GM19023 (cell line): ENCODE measurements around the gene ANAPC1.
"Not testable (repeated sequence)": the region's sequence is repeated elsewhere in the genome, so short reads cannot be mapped to it uniquely, and the experiment has no call there.

Experiments used
- ATAC-seq: cut with Tn5 transposase; IDR thresholded peaks from one replicate; pipeline ENCODE4 v1.9.1; 2021; ENCODE audit warnings: mild to moderate bottlenecking, moderate library complexity; ENCODE audit not compliant: unreplicated experiment

Gene ANAPC1

DNA sequence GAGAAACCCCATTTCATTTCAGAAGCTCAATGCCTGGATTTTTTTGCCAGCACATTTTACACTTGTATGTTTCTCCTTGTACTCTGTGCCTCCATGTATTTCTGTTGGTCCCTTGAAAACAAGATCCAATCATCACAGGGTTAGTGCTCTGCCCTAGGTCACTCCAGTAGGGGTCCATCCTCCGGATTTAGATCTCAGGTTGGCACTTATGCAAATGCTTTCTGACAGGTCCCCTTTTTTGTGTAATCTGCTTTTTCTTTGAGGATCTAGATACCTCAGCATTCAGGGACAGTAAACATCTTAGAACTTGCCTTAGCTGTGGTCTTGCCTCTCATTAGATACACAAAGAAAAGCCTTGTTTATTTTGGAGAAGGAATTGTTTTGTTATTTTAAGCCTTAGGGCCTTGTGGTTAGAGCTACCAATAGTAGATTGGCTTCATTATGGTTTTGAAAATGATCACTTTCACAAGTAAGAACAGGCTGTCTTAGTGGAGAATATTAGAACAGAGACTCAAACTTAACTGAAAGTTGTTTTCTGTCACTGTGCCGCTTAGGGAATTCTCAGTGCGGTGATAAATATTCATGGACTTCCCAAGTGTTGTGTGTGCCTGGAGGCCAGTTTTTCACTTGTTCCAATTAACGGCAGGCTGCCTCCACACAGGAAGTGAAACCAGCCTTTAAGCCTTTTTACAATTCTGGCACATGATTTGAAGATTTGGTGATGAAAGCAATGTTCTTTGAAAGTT is 22.2 kb upstream of the ANAPC1 start:
- ATAC-seq: no peak

DNA sequence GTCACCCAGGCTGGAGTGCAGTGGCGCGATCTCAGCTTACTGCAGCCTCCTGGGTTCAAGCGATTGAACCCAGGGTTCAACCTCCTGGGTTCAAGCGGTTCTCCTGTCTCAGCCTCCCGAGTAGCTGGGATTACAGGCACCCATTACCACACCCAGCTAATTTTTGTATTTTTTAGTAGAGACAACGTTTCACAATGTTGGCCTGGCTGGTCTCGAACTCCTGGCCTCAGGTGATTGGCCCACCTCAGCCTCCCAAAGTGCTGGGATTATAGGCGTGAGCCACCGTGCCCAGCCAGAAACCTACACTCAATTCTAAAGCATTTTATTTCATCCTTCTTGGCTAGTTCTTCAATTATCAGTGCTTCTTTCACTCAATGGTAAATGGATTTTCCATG is 21.5 kb upstream of the ANAPC1 start:
- not testable (repeated sequence) for ATAC-seq

DNA sequence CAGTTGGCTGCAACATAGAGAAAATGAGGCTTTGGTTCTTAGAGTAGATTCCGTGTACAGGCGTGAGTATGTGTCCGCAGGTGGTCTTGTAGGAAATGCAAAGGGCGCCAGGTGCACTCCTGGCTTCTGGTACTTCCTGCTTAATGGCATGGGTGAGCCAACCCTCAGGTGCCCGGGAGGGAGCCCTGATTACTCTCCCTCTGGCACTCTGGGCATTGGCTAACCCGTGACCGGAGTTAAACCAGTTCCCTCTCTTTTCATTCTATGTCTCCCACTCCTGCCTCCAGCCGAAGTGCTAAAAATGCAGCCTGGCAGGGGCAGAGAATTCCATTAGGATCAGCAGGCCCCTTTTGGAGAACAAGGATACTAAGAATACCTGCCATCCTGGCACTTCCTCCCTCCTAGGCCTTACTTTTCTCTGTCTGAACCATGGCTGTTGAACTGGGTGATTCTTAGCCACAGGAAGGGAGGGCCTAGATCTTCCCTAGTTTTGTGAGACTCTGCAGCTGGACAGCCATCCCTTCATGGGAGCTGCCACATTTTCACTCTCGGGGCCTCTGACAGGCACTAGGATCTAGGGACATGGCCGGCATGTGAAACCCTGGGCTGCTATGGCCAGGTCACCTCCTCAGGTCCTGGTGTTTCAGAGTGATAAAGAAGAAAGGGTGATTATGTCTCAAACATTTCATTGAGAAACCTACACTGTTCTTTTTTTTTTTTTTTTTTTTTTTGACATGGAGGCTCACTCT is 20.9 kb upstream of the ANAPC1 start:
- no peak for ATAC-seq

DNA sequence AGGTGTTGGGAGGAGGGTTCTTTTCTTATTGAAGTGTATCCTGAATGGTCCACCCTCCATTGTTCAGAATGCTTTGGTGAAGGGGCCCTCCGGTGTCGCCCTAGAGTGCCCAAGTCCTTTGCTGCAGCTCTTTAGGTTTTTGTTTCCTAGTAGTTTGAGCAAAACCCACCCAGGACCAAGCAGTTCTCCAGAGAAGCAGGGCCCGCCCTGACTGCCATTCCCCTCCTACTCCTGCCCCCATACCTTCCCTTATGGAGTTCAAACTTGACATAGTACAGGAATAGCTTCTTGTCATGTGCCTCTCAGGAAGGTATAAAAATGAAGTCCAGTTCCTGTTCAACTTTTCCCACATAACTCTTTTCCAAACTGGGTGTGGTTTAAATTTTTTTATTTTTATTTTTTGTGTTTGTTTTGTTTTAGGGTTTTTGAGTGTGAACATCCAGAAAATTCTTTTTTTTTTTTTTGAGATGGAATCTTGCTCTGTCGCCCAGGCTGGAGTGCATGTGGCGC is 20.0 kb upstream of the ANAPC1 start:
- ATAC-seq: no peak

DNA sequence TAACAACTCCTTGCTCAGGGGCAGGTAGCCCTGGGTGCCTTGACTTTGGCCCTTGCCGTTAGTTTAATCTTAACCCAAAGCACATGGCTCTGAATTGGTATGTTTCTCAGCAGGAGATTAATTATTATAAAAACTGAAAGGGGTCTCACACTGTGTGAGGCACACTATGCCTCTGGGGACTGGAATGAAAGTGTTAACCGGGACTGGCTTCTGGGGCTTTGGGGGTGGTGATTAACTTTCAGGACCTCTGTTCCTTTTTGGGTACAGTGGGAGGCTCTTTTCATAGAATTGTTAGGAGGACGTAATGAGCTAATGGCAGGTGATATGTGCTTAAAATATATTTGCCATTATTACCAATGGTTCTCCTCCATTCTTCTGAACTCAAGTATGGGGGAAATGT is 19.5 kb upstream of the ANAPC1 start:
- ATAC-seq: no peak

DNA sequence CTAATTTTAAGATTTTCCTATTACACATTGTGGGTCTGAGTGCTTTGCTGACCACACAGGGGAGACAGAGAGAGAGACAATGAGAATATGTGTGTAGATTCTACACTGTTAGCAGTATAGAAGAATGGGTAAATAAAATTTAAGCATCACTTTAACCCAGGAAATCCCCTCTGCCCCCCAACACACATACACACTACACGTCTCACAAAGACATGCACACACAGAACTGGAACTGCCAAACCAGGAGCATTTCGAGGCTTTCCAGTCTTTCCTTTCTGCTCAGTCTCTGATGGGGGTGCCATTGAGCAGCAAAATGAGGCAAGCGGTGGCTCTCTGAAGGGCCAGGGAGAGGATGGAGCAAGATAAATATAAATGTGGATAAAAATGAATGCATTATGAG is 16.9 kb upstream of the ANAPC1 start:
- no peak for ATAC-seq

DNA sequence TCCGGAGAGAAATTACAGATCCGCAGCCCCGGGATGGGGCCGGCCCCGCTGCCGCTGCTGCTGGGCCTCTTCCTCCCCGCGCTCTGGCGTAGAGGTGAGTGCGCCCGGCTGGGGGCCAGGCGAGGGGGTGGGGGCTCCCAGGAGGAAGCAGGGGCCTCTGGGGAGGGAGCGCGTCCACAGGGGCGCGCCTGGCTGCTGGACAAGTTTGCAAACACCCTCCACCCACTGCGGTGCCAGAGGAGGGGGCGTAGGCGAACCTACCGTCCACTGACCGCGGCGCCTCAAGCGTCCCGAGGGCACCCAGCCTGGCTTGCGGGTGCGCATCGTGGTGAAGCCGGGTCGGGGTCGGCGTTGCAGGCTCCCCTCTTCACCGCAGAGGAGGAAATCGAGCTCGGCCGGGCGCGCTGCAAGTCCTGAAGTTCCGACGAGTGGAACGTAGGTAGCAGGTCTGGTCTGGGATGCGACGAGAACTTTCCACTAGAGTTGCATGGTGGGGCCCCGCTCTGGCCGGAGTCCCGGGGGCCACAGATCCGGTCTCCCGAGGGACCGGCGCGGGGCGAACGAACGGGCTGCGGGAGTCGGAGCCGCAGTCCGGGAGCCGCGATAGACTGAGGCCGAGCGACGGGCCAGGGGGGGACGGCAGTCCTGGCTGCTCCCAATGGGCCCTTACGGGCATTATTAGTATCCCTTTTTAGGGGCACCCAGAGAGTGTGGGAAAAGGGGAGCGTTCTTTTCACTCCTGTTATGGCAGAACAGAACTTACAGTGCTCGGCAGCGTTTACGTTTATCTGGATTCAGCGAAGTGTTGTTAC is 14.9 kb upstream of the ANAPC1 start:
- peak; percentile 27 for ATAC-seq

DNA sequence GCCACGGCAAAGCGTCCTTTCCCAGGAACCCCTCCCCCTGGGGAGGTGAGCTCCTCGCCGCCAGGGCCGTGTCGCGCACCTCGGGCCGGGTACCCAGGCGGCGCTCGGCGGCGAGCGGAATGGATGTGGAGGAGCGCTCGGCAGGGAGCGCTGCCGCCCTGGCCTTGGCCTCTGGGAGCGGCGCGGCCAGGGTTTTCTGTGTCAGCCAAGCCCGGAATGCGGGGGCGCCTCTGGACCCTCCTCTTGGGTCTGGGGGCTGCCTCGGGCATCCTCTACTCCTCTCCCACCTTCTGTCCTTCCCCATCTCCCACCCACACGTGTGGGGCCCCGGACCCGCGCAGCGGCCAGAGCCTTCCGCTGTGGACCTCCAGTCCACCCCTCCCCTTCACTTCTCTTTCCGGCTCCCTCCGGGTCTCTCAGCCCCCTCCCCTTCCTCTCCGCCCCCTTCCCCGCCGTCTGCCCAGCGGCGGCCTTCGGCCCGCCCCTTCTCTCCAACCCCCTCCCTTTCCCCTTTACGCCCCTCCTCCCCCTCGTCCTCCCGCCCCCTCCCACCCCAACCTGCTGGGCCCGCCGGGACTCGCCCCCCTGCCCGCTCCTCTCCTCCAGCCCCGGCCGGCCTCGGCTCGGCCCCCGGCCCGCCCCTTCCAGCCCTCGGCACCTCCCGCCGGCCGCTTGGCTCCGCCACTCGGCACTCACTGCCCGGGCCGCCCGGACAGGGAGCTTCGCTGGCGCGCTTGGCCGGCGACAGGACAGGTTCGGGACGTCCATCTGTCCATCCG is 14.1 kb upstream of the ANAPC1 start, which contains the start of gene MERTK:
MERTK (plus strand) TSS at position 684 of the 779 bp plus-strand sequence. CDS start 129 bp downstream, outside the sequence.
- ATAC-seq: peak; percentile 62

DNA sequence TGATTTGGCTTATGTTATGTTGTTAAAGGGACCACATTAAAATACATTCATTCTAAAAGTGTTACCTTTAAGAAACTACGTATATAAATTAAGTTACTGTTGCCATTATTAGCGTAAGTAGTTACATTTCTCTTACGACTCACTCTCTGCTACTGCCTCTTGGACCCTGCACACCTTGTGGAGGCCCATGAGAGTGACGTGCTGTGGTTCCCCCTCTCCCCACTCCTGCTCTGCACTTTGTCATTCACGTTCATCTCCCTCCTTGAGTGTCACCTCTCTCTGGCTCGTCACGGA is 13.6 kb upstream of the ANAPC1 start:
- ATAC-seq: no peak

DNA sequence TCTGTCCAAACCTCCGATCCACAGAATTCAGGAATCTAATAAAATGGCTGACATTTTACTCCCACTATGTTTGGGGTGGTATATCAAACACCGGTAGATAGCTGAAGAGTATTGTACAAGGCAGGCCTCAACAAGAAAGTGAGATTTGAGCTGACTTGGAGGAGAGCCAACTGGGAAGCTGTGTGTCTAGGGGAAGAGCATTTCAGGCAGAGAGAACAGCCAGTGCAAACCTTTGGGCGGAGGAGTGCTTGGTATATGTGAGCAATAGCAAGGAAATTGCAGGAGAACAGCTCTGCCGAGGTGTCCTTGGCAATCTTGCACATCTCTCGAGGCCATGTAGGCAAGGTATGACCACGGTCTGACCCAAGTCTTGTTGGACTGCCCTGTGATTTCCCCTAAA is 12.6 kb upstream of the ANAPC1 start:
- no peak for ATAC-seq

DNA sequence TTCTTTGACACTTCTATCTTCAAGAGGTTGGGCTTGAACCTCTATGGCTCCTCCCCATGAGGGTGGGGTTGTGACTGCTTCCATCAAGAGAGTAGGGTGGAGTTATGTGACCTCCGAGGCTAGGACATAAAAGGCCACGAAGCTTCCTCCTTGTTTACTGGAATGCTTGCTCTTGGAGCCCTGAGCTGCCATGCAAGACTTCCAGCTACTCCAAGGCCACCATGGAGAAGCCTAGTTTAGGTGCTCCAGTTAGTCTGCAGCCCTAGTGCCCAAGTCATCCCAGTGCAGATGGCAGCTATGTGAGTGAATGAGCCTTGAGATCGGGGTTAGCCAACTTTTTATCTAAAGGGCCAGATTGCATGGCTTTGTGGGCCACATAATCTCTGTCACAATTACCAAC is 12.0 kb upstream of the ANAPC1 start:
- no peak for ATAC-seq

DNA sequence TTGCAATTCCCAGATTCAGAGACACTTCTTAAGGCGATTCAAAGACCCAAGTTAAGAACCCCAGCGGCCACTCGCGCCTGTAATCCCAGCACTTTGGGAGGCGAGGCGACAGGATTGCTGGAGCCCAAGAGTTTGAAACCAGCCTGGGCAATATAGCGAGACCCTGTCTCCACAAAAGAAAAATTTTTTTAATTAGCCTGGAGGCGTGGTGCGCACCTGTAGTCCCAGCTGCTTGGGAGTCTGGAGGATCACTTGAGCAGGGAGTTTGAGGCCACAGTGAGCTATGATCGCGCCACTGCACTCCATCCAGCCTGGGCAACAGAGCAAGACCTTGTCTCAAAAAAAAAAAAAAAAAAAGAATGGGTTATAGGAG is 585 bp upstream of the ANAPC1 start:
- peak; percentile 8 for ATAC-seq

DNA sequence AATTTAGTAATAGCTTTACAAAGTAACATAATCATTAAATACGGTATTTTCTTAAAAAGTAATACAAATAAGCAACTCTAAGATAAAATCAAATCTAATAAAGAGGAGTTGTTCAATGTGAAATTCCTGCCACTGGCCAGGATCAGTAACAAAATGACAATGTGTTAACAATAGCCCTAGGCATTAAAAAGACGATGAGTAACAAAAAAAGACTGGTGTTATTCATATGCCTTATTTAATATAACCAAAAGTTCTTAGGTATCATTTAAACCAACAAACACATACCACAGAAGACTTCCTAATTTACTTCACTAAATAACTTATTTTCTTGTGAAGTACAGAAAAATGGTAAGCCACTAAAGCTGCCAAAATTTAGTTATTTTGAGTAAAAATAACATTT is 11.2 kb downstream of the ANAPC1 start:
- ATAC-seq: not testable (repeated sequence)

DNA sequence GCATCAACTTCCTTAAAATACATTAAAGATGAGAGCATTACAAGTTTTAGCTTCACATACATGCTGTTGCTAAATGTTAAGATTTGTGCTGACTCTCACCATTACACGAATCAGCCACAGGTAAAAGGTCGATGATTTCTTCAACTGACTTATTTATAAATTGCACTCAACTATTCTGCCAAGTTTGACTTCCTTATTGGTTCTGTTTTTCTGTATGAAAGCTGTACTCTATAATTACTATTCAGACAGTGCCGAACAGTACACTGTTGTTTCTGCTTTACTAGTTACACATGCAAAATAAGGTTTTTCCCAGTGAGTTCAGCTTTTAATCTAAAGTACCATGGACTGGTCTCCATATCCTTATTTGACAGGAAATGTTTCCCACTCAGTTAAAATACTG is 18.9 kb downstream of the ANAPC1 start:
- ATAC-seq: not testable (repeated sequence)

DNA sequence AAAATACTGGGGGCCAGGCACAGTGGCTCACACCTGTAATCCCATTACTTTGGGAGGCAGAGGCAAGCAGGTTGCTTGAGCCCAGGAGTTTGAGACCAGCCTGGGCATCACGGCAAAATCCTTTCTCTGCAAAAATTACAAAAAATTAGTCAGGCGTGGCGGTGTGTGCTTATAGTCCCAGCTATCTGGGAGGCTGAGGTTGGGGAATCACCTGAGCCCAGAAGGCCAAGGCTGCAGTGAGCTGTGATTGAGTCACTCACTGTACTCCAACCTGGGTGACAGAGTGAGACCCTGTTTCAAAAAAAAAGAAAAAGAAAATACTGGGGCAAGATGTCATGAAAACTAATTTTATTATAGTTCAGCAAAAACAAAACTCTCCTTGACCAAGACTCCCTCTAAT is 24.0 kb downstream of the ANAPC1 start:
- ATAC-seq: not testable (repeated sequence)

DNA sequence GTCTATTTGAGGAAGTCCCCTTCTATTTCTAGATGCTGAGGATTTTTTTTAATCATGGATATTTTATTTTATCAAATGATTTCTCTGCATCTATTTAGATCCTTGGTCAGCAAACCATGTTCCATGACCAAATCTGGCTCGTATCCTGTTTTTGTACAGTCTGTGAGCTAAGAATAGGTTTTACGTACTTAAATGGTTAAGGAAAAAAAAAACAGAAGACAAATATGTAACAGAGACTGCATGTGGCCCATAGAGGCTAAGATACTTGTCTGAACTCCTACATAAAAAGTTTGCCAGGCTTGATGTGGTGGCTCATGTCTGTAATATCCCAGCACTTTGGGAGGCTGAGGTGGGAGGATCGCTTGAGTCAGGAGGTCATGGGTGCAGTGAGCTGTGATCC is 31.4 kb downstream of the ANAPC1 start:
- not testable (repeated sequence) for ATAC-seq

DNA sequence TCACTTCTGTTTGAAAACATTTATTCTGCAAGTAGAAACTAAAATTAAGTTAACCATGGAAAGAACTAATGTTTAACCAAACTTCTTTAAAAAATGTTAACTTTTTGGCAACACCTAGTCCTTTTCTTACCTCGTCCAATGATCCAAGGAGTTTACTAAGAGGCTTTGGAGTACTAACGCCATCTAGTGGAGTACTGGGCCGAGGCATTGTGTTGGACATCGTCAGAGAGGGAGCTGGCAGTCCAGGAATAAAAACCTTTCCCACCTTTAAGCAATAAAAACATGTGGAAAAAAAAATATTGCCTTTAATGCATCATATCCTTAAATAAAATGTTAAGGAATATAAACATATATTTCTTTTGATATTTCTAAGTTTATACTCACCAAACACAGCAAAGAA is 33.3 kb downstream of the ANAPC1 start:
- ATAC-seq: not testable (repeated sequence)

DNA sequence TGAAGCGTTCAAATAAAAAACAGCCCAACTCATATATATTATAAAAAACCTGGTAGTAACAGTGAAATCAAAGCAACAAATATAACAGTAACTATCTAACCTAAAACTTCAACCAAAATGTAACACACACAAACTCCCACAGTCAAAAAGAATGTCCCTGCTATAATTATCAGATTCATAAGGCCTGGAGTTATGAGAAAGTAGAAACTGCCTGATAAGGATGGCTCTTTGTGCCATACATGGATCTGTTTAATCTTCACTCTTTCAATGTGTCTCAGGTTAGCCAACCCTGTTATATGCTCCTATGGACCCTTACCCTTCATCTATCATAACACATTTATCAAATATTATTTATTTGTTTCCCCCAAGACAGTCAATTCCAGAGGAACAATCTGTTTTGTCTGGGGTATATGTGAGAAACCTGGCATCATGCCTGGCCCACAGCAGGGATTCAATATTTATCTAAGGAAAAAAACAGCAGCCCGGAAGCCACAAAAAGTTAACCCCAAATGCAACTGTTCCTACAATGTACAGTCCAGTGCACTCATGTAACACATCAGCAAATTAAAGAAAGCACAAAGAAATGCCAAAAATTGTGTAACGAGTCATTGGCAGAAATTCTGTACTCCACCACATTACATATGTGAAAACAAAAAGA is 44.2 kb downstream of the ANAPC1 start:
- not testable (repeated sequence) for ATAC-seq

DNA sequence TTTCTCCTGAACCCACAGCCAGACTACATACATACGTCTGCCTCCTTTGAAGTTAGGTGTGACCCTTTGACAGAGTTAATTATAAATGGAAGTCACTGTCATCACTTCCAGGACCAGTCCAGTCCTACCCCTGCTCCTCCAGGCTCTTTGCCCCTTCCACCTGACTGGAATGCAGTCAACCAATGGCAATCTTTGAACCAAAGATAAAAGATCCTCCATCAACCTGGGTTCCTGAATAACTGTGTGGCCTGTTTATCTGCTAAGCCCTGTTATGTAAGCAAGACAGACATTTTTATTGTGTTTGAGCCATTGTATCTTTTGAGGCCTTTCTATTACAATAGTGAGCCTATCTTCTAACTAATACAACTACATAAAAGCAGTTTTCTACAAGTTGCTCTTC is 45.0 kb downstream of the ANAPC1 start:
- not testable (repeated sequence) for ATAC-seq

DNA sequence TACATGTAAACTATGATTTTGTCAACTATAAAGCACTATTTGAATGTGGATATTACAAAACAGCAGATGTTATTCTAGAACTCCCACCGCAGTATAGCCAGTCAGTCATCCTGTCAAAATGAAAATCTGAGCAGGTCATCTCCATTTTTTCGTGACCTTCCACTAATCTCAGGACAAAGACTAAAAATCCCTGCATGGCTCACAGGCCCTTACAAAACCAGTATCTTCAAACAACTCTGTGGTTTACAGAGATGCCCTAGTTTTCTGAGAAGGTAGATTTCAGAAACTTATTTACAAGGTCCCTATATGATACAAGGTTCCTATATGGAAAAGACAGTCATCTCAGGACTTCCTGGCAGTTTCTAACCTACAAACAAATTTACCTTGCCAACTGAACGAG is 49.8 kb downstream of the ANAPC1 start:
- not testable (repeated sequence) for ATAC-seq
